Measurements from ENCODE around the gene PTPRT. TPM values are rescaled to one million over a fixed set of nuclear protein-coding genes. Genes with fewer than 3 reads are reported as not detected.

PTPRT gene
- total and polyA plus RNA-seq, 10 of the 15 experiments (the other 5 are each of a cell fraction or from before 2014, with no cell fraction given): not detected

DNA sequence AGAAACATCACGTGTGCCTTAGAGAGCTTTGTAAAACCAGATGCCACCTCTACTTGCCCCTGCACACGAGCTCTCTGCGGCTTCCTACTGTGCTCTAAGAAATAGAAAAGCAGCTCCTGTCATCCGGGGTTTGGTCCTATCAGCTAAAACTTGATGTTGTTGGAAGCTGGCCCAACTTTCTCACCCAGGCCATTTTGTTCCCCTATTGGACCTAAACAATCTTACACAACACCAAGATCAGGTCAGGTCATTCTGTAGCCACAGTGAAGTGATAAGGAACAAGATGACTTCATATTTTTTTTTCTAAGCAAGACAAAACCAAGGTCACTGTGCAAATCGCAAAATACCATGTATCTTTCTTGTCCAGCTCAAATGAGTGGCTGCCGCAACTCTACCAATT lies 486.0 kb downstream of the PTPRT start (continued):
- TF ChIP-seq ELK1 (IDR thresholded peaks at IDR 0.05; ENCODE audit: low read depth, low read length) (no peak), BCL3 (IDR thresholded peaks at IDR 0.05; ENCODE audit: borderline replicate concordance, insufficient read depth, low read depth, low read length, poor library complexity, severe bottlenecking) (no peak), FOXM1 (IDR thresholded peaks at IDR 0.05; ENCODE audit: low read depth, low read length) (no peak)

DNA sequence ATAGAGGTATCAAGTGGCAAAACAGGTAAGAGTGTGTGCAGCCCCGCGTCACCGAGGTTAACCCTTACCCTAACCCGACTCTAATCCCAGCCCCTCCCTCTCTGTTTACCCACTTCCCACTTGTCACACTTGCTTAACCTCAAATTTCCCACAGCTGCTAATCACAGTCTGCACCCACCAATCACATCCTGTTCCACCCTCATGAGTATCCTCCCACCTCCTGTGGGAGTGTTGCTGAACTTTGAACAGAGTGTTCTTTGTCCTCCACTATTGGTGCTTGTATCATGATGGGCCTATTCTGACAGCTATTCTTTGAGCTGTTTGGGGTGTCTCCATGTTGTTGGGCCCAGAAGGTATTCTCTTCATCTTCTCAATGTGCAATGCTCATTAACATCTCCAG lies 487.8 kb downstream of the PTPRT start:
- no peak for DNase-seq (ENCODE audit: low read depth, low spot score)
- FAIRE-seq: no peak

More for the DNA sequence above, 487.8 kb downstream of the PTPRT start:
- SMC1A ChIA-PET (ENCODE audit: uncharacterized antibody, unreplicated experiment): no interaction called here
- no TSS peak for BruUV-seq (replicated peaks)
- in situ Hi-C loops (cut with MboI) (no loop called here), intact Hi-C loops (cut with micrococcal nuclease; ENCODE audit: unreplicated experiment) (no loop called here)
- Histone ChIP-seq H3K9ac (ENCODE audit: control insufficient read depth, insufficient read depth, low read length) (no peak overlapping the region), H2AFZ (ENCODE audit: control insufficient read depth, low read depth, low read length) (no peak overlapping the region), H3K4me3 (no peak overlapping the region), H3K36me3 (ENCODE audit: control insufficient read depth in 2 of 2, insufficient read depth in 2 of 2, low read length in 1 of 2) (no peaks in the 10 kb centered on the region), H4K20me1 (ENCODE audit: control insufficient read depth, insufficient read depth) (no peaks in the 10 kb centered on the region), H3K4me1 (ENCODE audit: control insufficient read depth, insufficient read depth, low read length) (no peaks in the 10 kb centered on the region), H3K27ac (ENCODE audit: control insufficient read depth, insufficient read depth) (no peak overlapping the region), H3K27me3 (replicated peaks in 1 of 2; ENCODE audit: control insufficient read depth in 2 of 2, insufficient read depth in 2 of 2, low read length in 1 of 2) (no peaks in the 10 kb centered on the region), H3K4me2 (ENCODE audit: control insufficient read depth, insufficient read depth) (no peak overlapping the region), H3K9me3 (replicated peaks; ENCODE audit: control insufficient read depth, insufficient read depth, low read length) (no peaks in the 10 kb centered on the region), H3K79me2 (ENCODE audit: control insufficient read depth, insufficient read depth, low read length) (no peaks in the 10 kb centered on the region)
- RAD21 ChIA-PET (ENCODE audit: unreplicated experiment): no interaction called here
- TF ChIP-seq RB1 (IDR thresholded peaks at IDR 0.05; ENCODE audit: borderline replicate concordance) (no peak), PKNOX1 (IDR thresholded peaks at IDR 0.05) (peak; percentile 39), FOXM1 (IDR thresholded peaks at IDR 0.05; ENCODE audit: low read depth, low read length) (no peak)
- TF ChIP-seq, protein P1, sequence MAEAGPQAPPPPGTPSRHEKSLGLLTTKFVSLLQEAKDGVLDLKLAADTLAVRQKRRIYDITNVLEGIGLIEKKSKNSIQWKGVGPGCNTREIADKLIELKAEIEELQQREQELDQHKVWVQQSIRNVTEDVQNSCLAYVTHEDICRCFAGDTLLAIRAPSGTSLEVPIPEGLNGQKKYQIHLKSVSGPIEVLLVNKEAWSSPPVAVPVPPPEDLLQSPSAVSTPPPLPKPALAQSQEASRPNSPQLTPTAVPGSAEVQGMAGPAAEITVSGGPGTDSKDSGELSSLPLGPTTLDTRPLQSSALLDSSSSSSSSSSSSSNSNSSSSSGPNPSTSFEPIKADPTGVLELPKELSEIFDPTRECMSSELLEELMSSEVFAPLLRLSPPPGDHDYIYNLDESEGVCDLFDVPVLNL (IDR thresholded peaks at IDR 0.05; ENCODE audit: low read depth, low read length): no peak
- CTCF ChIA-PET: interaction anchor here (2.6 kb wide), 1 partner anchor 9 kb away, joined by 7 read pairs; no protein-coding TSS in a partner anchor
- 48% methylated on average over 4 of the region's 4 CpGs for WGBS (ENCODE audit: insufficient coverage, insufficient replicate concordance, low lambda C conversion rate, missing lambda C conversion rate)
- no peak for ATAC-seq
- POLR2A ChIA-PET: no interaction called here
